HepG2 (cell line): Measurements from ENCODE around the gene TAB2. TPM values are rescaled to one million over a fixed set of nuclear protein-coding genes. Genes with fewer than 3 reads are reported as not detected.

Source experiments
- ATAC-seq: fragments of 200-7000 bp; cut with Tn5 transposase; 3 replicates; pipeline ENCODE4 v1.9.1; 2020; ENCODE audit warnings: mild to moderate bottlenecking, moderate library complexity
- BruUV-seq: library from RNA; stranded (reverse); fragments of 400-500 nt; replicated peaks from 2 replicates; lab custom pipeline; 2021; lab: Mats Ljungman, UMichigan
- CTCF ChIA-PET: fragments of 300-600 bp; formaldehyde crosslinking; extraction: SDS; loops from one replicate; lab custom pipeline; 2021; ENCODE audit warnings: low total read pairs, inconsistent platforms, low intra/inter-chr PET ratio; lab: Yijun Ruan, JAX
- POLR2A ChIA-PET: fragments of 350-600 bp; sonication (Branson Sonifier 250); formaldehyde crosslinking; loops from one replicate; lab custom pipeline; 2020; ENCODE audit warnings: antibody characterized with exemption, inconsistent platforms; lab: Yijun Ruan, JAX
- DNase-seq: peaks from one replicate; pipeline ENCODE4 v3.0.0-alpha.2; 2015; ENCODE audit warnings: low spot score
- FAIRE-seq: peaks from 3 replicates; lab custom pipeline; 2011; peaks lifted over from hg19 to GRCh38; lab: Jason Lieb, UNC
- H2AFZ ChIP-seq: one replicate; pipeline ENCODE4 v1.6.1; 2011; ENCODE audit warnings: low read length, inconsistent platforms
- H3K27ac ChIP-seq: fragments of 300-600 bp; 3 replicates; pipeline ENCODE4 v1.8.0; 2011; ENCODE audit warnings: mixed run types, mild to moderate bottlenecking, mixed read lengths, low read length, inconsistent platforms; ENCODE audit not compliant: insufficient read depth; ENCODE audit errors: extremely low read length
- H3K27me3 ChIP-seq, 2 experiments: fragments of 200-600 bp in 1 of 2; 2 replicates in 1 of 2; 3 replicates in 1 of 2; pipeline versions ENCODE4 v1.6.0 to v1.8.0; 2011; ENCODE audit warnings: low read length in 2 of 2, mild to moderate bottlenecking in 2 of 2, moderate library complexity in 2 of 2, inconsistent platforms in 1 of 2; ENCODE audit not compliant: insufficient read depth in 2 of 2, control insufficient read depth in 1 of 2
- H3K36me3 ChIP-seq, 2 experiments: fragments of 200-600 bp in 1 of 2; replicated peaks in 1 of 2; 2 replicates in 1 of 2; 3 replicates in 1 of 2; pipeline versions ENCODE4 v1.5.1 to v1.8.0; 2011; ENCODE audit warnings: low read length in 2 of 2, inconsistent platforms in 1 of 2; ENCODE audit not compliant: insufficient read depth in 2 of 2, control insufficient read depth in 1 of 2
- H3K4me1 ChIP-seq: 2 replicates; pipeline ENCODE4 v1.5.1; 2012; ENCODE audit warnings: low read length, inconsistent platforms; ENCODE audit not compliant: insufficient read depth
- H3K4me2 ChIP-seq: 2 replicates; pipeline ENCODE4 v1.6.0; 2011; ENCODE audit warnings: low read depth, low read length, inconsistent platforms
- H3K4me3 ChIP-seq, 3 experiments: fragments of 200-600 bp in 1 of 3; sonication (generic), shearing (Covaris generic) in 1 of 3; replicated peaks in 1 of 3; 2 replicates each; pipeline ENCODE4 v1.5.1; 2011 to 2016; ENCODE audit warnings: low read length in 3 of 3, inconsistent platforms in 2 of 3, low read depth in 2 of 3, mild to moderate bottlenecking in 2 of 3, control low read depth in 1 of 3, mixed read lengths in 1 of 3; ENCODE audit not compliant: insufficient read depth in 1 of 3
- H3K79me2 ChIP-seq: one replicate; pipeline ENCODE4 v1.6.1; 2011; ENCODE audit warnings: low read length, inconsistent platforms; ENCODE audit not compliant: insufficient read depth
- H3K9ac ChIP-seq: 2 replicates; pipeline ENCODE4 v1.6.0; 2011; ENCODE audit warnings: mild to moderate bottlenecking, low read depth, low read length, inconsistent platforms; ENCODE audit not compliant: insufficient read depth
- H3K9me3 ChIP-seq: 2 replicates; pipeline ENCODE4 v1.5.1; 2012; ENCODE audit warnings: mild to moderate bottlenecking, low read length
- H4K20me1 ChIP-seq: 2 replicates; pipeline ENCODE4 v1.6.0; 2011; ENCODE audit warnings: inconsistent platforms, mild to moderate bottlenecking, low read length, moderate library complexity; ENCODE audit not compliant: insufficient read depth
- FOXP1 ChIP-seq, 2 experiments: fragments of 450-650 bp in 1 of 2; IDR thresholded peaks; 2 replicates each; pipeline ENCODE4 v1.6.1; 2017 to 2018; ENCODE audit warnings: antibody characterized with exemption in 1 of 2
- HNF4A ChIP-seq: sonication (generic); formaldehyde crosslinking; IDR thresholded peaks from 2 replicates; pipeline ENCODE4 v1.4.0; 2020; ENCODE audit warnings: missing genetic modification reagents
- SMAD3 ChIP-seq: sonication (generic); formaldehyde crosslinking; IDR thresholded peaks from 2 replicates; pipeline ENCODE4 v1.4.0; 2020; ENCODE audit warnings: missing genetic modification reagents
- SNAI1 ChIP-seq: sonication (generic); formaldehyde crosslinking; IDR thresholded peaks from 2 replicates; pipeline ENCODE4 v1.5.0; 2020; ENCODE audit warnings: mild to moderate bottlenecking, missing genetic modification reagents, borderline replicate concordance
- SOX5 ChIP-seq: IDR thresholded peaks from 2 replicates; pipeline ENCODE4 v1.6.1; 2016; ENCODE audit warnings: borderline replicate concordance
- ZBTB26 ChIP-seq: IDR thresholded peaks from 2 replicates; pipeline ENCODE4 v1.6.1; 2016; ENCODE audit warnings: missing compliant biosample characterization, missing genetic modification reagents, borderline replicate concordance
- ZFP91 ChIP-seq: sonication (generic); formaldehyde crosslinking; IDR thresholded peaks from 2 replicates; pipeline ENCODE4 v1.9.0; 2022; ENCODE audit warnings: missing genetic modification reagents, mild to moderate bottlenecking, borderline replicate concordance
- ZNF687 ChIP-seq: sonication (generic); formaldehyde crosslinking; IDR thresholded peaks from 2 replicates; pipeline ENCODE4 v1.5.1; 2020; ENCODE audit warnings: mild to moderate bottlenecking, missing genetic modification reagents, moderate library complexity
- WGBS: methylation state at CpG from one replicate; pipeline ENCODE4 v1.1.6; 2017; ENCODE audit warnings: low lambda C conversion rate; 5-methylcytosine and 5-hydroxymethylcytosine counted together
- in situ Hi-C: cut with HindIII; loops from 2 replicates; pipeline ENCODE4 v1.10.0; 2017; ENCODE audit warnings: low pct_unique_long_range_greater_than_20kb; ENCODE audit not compliant: extremely low pct_ligation_motif_present
- intact Hi-C: fragments of 100-400 bp; cut with micrococcal nuclease; formaldehyde crosslinking; loops from one replicate; pipeline ENCODE4 v1.10.0; 2022; ENCODE audit not compliant: unreplicated experiment
- polyA plus RNA-seq, 8 experiments: library from polyadenylated mRNA; depleted of rRNA in 3 of 8; stranded (reverse) in 7 of 8; unstranded in 1 of 8; fragments of >200 nt; fragmentation: Illumina TruSeq in 4 of 8; extraction: Trizol in 4 of 8; gene quantifications; 2 replicates each; pipeline versions ENCODE4 v1.2.1 to v1.2.3, GENCODE V29; 2011 to 2016; ENCODE audit warnings: low read depth in 4 of 8, missing spikeins in 1 of 8, mixed read lengths in 1 of 8; ENCODE audit not compliant: insufficient read depth in 1 of 8
- total RNA-seq, 5 experiments: library from RNA; depleted of rRNA; stranded (reverse); fragments of >200 nt; fragmentation: Illumina TruSeq; extraction: Trizol; gene quantifications; 2 replicates each; pipeline ENCODE4 v1.2.3, GENCODE V29; 2016; ENCODE audit warnings: low read depth in 1 of 5

Gene TAB2
- total and polyA plus RNA-seq, 2 of the 13 experiments (the other 11 are each of a cell fraction or from before 2014, with no cell fraction given) = 23.7 to 50.2 TPM

GRCh38 chr6:149453597-149454345 is 136.3 kb downstream of the TAB2 start:
- Histone ChIP-seq H3K27me3 (no peaks in the 10 kb centered on the region), H3K9me3 (no peaks in the 10 kb centered on the region), H2AFZ (no peak overlapping the region), H3K9ac (no peak overlapping the region), H3K4me2 (peak overlapping the region; percentile 58), H3K4me3 (peak overlapping the region in 1 of 3 experiments; percentile 19; a peak in 1 of 6 replicates), H3K27ac (no peak overlapping the region), H4K20me1 (no peaks in the 10 kb centered on the region), H3K4me1 (peaks cover 32% of the 10 kb centered on the region), H3K36me3 (no peaks in the 10 kb centered on the region), H3K79me2 (no peaks in the 10 kb centered on the region)
- 0 out of 2 replicates have a peak, but pooled peaks have one; percentile 4 for TF ChIP-seq HNF4A (CRISPR knock-in tag)
- TF ChIP-seq FOXP1 (IDR thresholded peaks at IDR 0.05) = no peak
- 0 out of 2 replicates have a peak, but pooled peaks have one; percentile 19 for TF ChIP-seq FOXP1 (CRISPR knock-in tag; IDR thresholded peaks at IDR 0.05)
- peak; percentile 94; the same call in 1 of the 2 replicates for TF ChIP-seq ZBTB26 (CRISPR knock-in tag)
- no peak for TF ChIP-seq SOX5 (CRISPR knock-in tag)
- ChIA-PET CTCF (no interaction called here), POLR2A (interaction anchor here (0.9 to 1.2 kb wide), 2 partner anchors 12 to 13 kb away, joined by 3 read pairs; no protein-coding TSS in a partner anchor)
- no TSS peak for BruUV-seq
- WGBS = 58% methylated on average over 6 of the region's 6 CpGs
- DNase-seq (no peak), FAIRE-seq (peak; percentile 81), ATAC-seq (peak; percentile 35; the same call in 2 of the 3 replicates)
- in situ Hi-C loops = no loop called here
- intact Hi-C loops = loop anchor here (5.0 kb wide), 1 partner anchor 64 kb away; no protein-coding TSS in a partner anchor

GRCh38 chr6:149454346-149454848 is 136.9 kb downstream of the TAB2 start:
- H3K79me2 ChIP-seq = no peaks in the 10 kb centered on the region
- H3K9ac ChIP-seq = no peak overlapping the region
- BruUV-seq = no TSS peak
- H3K4me1 ChIP-seq = peaks cover 32% of the 10 kb centered on the region
- H3K36me3 ChIP-seq = no peaks in the 10 kb centered on the region
- ATAC-seq = peak; percentile 64
- no peaks in the 10 kb centered on the region for H3K27me3 ChIP-seq
- H3K27ac ChIP-seq = no peak overlapping the region
- 42% methylated on average over 9 of the region's 15 CpGs for WGBS
- H3K4me2 ChIP-seq = peak overlapping the region; percentile 58
- no peak for FAIRE-seq
- no peaks in the 10 kb centered on the region for H3K9me3 ChIP-seq
- H3K4me3 ChIP-seq = peak overlapping the region in 1 of 3 experiments; percentile 19; a peak in 2 of 6 replicates
- intact Hi-C loops (loop anchor here (5.0 kb wide), 1 partner anchor 63 kb away; no protein-coding TSS in a partner anchor), in situ Hi-C loops (no loop called here)
- CTCF ChIA-PET = no interaction called here
- no peak overlapping the region for H2AFZ ChIP-seq
- no peak for DNase-seq
- POLR2A ChIA-PET = interaction anchor here (0.7 kb wide), 1 partner anchor 30 kb away, joined by 5 read pairs; the partner anchor contains the start of gene ZC3H12D
- no peaks in the 10 kb centered on the region for H4K20me1 ChIP-seq
- no peak for TF ChIP-seq SMAD3 (CRISPR knock-in tag)
- TF ChIP-seq ZNF687 (CRISPR knock-in tag) = peak; percentile 36; the same call in 1 of the 2 replicates
- TF ChIP-seq SNAI1 = no peak
- peak; percentile 37; the same call in 1 of the 2 replicates for TF ChIP-seq ZFP91 (CRISPR knock-in tag)
